Measurements from ENCODE around the gene ODC1. TPM values are rescaled to one million over a fixed set of nuclear protein-coding genes. Genes with fewer than 3 reads are reported as not detected.
"Not testable (repeated sequence)": the region's sequence is repeated elsewhere in the genome, so short reads cannot be mapped to it uniquely, and the experiment has no call there.

Gene ODC1
- total and polyA plus RNA-seq, 2 of the 4 experiments (the other 2 are of a cell fraction): 117 to 204 TPM

DNA sequence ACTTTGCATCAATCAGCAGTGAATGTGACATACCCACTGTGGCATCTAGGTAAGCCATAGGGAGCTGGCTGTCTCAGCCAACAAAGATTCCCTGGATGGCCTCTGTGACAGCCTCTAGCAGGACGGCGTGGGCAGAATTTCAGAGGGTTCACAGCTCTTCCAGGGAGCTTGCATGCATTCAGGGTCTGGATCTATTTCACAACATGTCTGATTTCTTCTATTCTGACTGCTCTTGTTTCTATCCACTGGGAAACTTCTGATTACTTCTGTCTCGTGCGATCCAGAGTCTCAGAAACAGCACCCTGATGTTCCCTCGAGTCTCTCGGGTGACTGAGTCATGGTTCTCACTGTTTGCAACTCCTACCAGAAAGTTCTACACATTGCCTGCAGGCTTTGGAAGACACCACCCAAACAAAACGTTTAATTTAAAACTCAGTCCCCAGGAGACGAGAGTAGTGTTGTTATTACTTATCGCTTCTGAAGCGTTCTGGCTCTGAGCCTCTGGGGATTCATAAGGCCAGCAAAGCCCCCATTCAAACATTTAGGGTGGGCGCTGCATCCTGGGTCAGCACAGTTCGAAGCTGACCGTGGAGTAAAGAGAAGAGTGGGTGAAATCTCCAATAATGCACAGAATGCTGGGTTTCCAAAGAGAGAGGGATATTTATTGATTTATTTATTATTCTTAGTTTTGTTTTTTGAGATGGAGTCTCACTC is 41.9 kb upstream of the ODC1 start:
- dilution Hi-C loops (cut with HindIII; ENCODE audit: low sequenced_read_pairs, unreplicated experiment) (no loop called here), in situ Hi-C loops (cut with MboI; ENCODE audit: low sequenced_read_pairs) (no loop called here), intact Hi-C loops (cut with micrococcal nuclease) (no loop called here)
- H2BK120ac ChIP-seq (ENCODE audit: low read depth, low read length): no peak overlapping the region
- no peaks in the 10 kb centered on the region for H3K36me3 ChIP-seq (ENCODE audit: control insufficient read depth, insufficient read depth, low read length)
- no peak overlapping the region for H3K4me3 ChIP-seq (ENCODE audit: insufficient read depth, low read depth, low read length)
- H4K5ac ChIP-seq (ENCODE audit: low read depth, low read length): no peak overlapping the region
- H3K9me3 ChIP-seq (ENCODE audit: control insufficient read depth, insufficient read depth, low read length): peaks cover 3% of the 10 kb centered on the region
- ChIA-PET POLR2A (ENCODE audit: unreplicated experiment) (no interaction called here), CTCF (no interaction called here)
- H3K14ac ChIP-seq (replicated peaks; ENCODE audit: low read depth, low read length): no peak overlapping the region
- no peak overlapping the region for H3K27ac ChIP-seq (ENCODE audit: insufficient read depth, low read length)
- peaks cover 33% of the 10 kb centered on the region for H3K27me3 ChIP-seq (ENCODE audit: control insufficient read depth, insufficient read depth, low read length)
- no peak overlapping the region for H2BK15ac ChIP-seq (ENCODE audit: low read depth, low read length)
- H3K4me2 ChIP-seq (ENCODE audit: low read depth, low read length): no peak overlapping the region
- H3K56ac ChIP-seq (ENCODE audit: extremely low read depth, insufficient read depth, low read length): no peak overlapping the region
- no peak overlapping the region for H2AK5ac ChIP-seq (ENCODE audit: low read depth, low read length)
- WGBS, 2 experiments (ENCODE audit: extremely low coverage in 2 of 2, insufficient read length in 1 of 2): 47% methylated on average over 4 of the region's 13 CpGs; no CpG with 5 or more reads in 1 of the 2 experiments
- no TSS peak for BruUV-seq (replicated peaks)
- H3K9ac ChIP-seq (ENCODE audit: low read depth, low read length): no peak overlapping the region
- H4K20me1 ChIP-seq (ENCODE audit: insufficient read depth, low read length): peaks cover 9% of the 10 kb centered on the region; the same call in 1 of the 2 replicates
- no peak overlapping the region for H2AFZ ChIP-seq (replicated peaks; ENCODE audit: low read length, poor library complexity)
- H3K79me1 ChIP-seq (ENCODE audit: low read depth in 1 of 2, low read length in 2 of 2): no peaks in the 10 kb centered on the region
- peak overlapping the region; percentile 42; the same call in 1 of the 2 replicates for H3K23ac ChIP-seq (ENCODE audit: low read depth, low read length)
- peaks cover 6% of the 10 kb centered on the region for H3K4me1 ChIP-seq (ENCODE audit: control insufficient read depth, insufficient read depth, low read length)
- H2BK20ac ChIP-seq (ENCODE audit: low read depth, low read length): no peak overlapping the region
- H4K8ac ChIP-seq (ENCODE audit: low read depth in 2 of 2, low read length in 2 of 2): no peak overlapping the region
- H3K9me1 ChIP-seq (ENCODE audit: insufficient read depth, low read length): peaks cover 6% of the 10 kb centered on the region; the same call in 1 of the 2 replicates
- H3K4ac ChIP-seq (ENCODE audit: low read depth, low read length): no peak overlapping the region
- DNase-seq (peak; percentile 7), ATAC-seq (ENCODE audit: low read depth) (no peak)
- TF ChIP-seq, protein P1, sequence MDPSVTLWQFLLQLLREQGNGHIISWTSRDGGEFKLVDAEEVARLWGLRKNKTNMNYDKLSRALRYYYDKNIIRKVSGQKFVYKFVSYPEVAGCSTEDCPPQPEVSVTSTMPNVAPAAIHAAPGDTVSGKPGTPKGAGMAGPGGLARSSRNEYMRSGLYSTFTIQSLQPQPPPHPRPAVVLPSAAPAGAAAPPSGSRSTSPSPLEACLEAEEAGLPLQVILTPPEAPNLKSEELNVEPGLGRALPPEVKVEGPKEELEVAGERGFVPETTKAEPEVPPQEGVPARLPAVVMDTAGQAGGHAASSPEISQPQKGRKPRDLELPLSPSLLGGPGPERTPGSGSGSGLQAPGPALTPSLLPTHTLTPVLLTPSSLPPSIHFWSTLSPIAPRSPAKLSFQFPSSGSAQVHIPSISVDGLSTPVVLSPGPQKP (IDR thresholded peaks at IDR 0.05; ENCODE audit: borderline replicate concordance, low read depth, low read length): no peak
- TF ChIP-seq CEBPB (IDR thresholded peaks at IDR 0.05; ENCODE audit: low read depth, low read length): peak; percentile 70
- no peak overlapping the region for H2BK5ac ChIP-seq (ENCODE audit: low read depth, low read length, poor library complexity, severe bottlenecking)
- no peak overlapping the region for H2AK9ac ChIP-seq (replicated peaks; ENCODE audit: low read depth, low read length, poor library complexity)
- H3K18ac ChIP-seq (ENCODE audit: low read depth, low read length): no peak overlapping the region
- H4K91ac ChIP-seq (ENCODE audit: insufficient read depth, low read depth, low read length): no peak overlapping the region

DNA sequence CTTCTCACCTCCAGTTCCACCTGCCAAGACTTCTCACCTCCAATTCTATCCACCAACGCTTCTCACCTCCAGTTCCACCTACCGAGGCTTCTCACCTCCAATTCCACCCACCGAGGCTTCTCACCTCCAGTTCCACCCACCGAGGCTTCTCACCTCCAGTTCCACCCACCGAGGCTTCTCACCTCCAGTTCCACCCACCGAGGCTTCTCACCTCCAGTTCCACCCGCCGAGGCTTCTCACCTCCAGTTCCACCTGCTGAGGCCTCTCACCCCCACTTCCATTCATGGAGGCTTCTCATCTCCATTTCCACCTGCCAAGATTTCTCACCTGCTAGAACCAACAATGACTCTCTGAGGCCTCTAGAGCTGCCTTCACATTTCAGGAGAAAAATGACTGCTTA is 40.0 kb upstream of the ODC1 start:
- H3K56ac ChIP-seq (ENCODE audit: extremely low read depth, insufficient read depth, low read length); H4K20me1 ChIP-seq (ENCODE audit: insufficient read depth, low read length); H3K4me3 ChIP-seq (ENCODE audit: insufficient read depth, low read depth, low read length); in situ Hi-C loops (cut with MboI; ENCODE audit: low sequenced_read_pairs); H3K27ac ChIP-seq (ENCODE audit: insufficient read depth, low read length); H2AFZ ChIP-seq (replicated peaks; ENCODE audit: low read length, poor library complexity); H3K4me2 ChIP-seq (ENCODE audit: low read depth, low read length); H3K23ac ChIP-seq (ENCODE audit: low read depth, low read length); intact Hi-C loops (cut with micrococcal nuclease); H4K5ac ChIP-seq (ENCODE audit: low read depth, low read length); H2AK5ac ChIP-seq (ENCODE audit: low read depth, low read length); dilution Hi-C loops (cut with HindIII; ENCODE audit: low sequenced_read_pairs, unreplicated experiment); H4K8ac ChIP-seq (ENCODE audit: low read depth in 2 of 2, low read length in 2 of 2); POLR2A ChIA-PET (ENCODE audit: unreplicated experiment); H2BK120ac ChIP-seq (ENCODE audit: low read depth, low read length); H3K4ac ChIP-seq (ENCODE audit: low read depth, low read length); H2AK9ac ChIP-seq (replicated peaks; ENCODE audit: low read depth, low read length, poor library complexity); H3K9ac ChIP-seq (ENCODE audit: low read depth, low read length); H3K79me1 ChIP-seq (ENCODE audit: low read depth in 1 of 2, low read length in 2 of 2); H3K9me3 ChIP-seq (ENCODE audit: control insufficient read depth, insufficient read depth, low read length); CTCF ChIA-PET; H2BK20ac ChIP-seq (ENCODE audit: low read depth, low read length); H3K14ac ChIP-seq (replicated peaks; ENCODE audit: low read depth, low read length); ATAC-seq (ENCODE audit: low read depth); DNase-seq; H3K18ac ChIP-seq (ENCODE audit: low read depth, low read length); H2BK15ac ChIP-seq (ENCODE audit: low read depth, low read length); BruUV-seq (replicated peaks); H3K9me1 ChIP-seq (ENCODE audit: insufficient read depth, low read length); H4K91ac ChIP-seq (ENCODE audit: insufficient read depth, low read depth, low read length); H2BK5ac ChIP-seq (ENCODE audit: low read depth, low read length, poor library complexity, severe bottlenecking); H3K4me1 ChIP-seq (ENCODE audit: control insufficient read depth, insufficient read depth, low read length); H3K36me3 ChIP-seq (ENCODE audit: control insufficient read depth, insufficient read depth, low read length): not testable (repeated sequence)
- WGBS, 2 experiments (ENCODE audit: extremely low coverage in 2 of 2, insufficient read length in 1 of 2): no CpG with 5 or more reads among the region's 8 CpGs
- peaks cover 42% of the 10 kb centered on the region for H3K27me3 ChIP-seq (ENCODE audit: control insufficient read depth, insufficient read depth, low read length)

All from IMR-90 (cell line).